Stimulated activated memory B cell treated with anti-CD40 and anti-IgM and Interleukin-4, amounts not matched to agents 10 μg/mL and 1 μg/mL and 100 μg/mL, for 72 hours (primary cell): ENCODE measurements around the gene PAWR.
"Not testable (repeated sequence)": the region's sequence is repeated elsewhere in the genome, so short reads cannot be mapped to it uniquely, and the experiment has no call there.

Source experiments
- ATAC-seq: fragments of 150-1000 bp; cut with Tn5 transposase; 2 replicates; pipeline ENCODE4 v1.10.0; 2021
- H3K27ac Mint-ChIP-seq: one replicate; pipeline ENCODE4 v1.8.0; 2022; ENCODE audit warnings: mild to moderate bottlenecking, mixed read lengths
- H3K27me3 Mint-ChIP-seq: one replicate; pipeline ENCODE4 v1.8.0; 2022; ENCODE audit warnings: mixed read lengths
- H3K36me3 Mint-ChIP-seq: one replicate; pipeline ENCODE4 v1.8.0; 2022; ENCODE audit warnings: mixed read lengths
- H3K4me1 Mint-ChIP-seq: one replicate; pipeline ENCODE4 v1.8.0; 2022; ENCODE audit warnings: mixed read lengths
- H3K4me3 Mint-ChIP-seq: one replicate; pipeline ENCODE4 v1.8.0; 2022; ENCODE audit warnings: mild to moderate bottlenecking, moderate library complexity, mixed read lengths
- H3K9me3 Mint-ChIP-seq: one replicate; pipeline ENCODE4 v1.8.0; 2022; ENCODE audit warnings: mixed read lengths

The PAWR gene

DNA sequence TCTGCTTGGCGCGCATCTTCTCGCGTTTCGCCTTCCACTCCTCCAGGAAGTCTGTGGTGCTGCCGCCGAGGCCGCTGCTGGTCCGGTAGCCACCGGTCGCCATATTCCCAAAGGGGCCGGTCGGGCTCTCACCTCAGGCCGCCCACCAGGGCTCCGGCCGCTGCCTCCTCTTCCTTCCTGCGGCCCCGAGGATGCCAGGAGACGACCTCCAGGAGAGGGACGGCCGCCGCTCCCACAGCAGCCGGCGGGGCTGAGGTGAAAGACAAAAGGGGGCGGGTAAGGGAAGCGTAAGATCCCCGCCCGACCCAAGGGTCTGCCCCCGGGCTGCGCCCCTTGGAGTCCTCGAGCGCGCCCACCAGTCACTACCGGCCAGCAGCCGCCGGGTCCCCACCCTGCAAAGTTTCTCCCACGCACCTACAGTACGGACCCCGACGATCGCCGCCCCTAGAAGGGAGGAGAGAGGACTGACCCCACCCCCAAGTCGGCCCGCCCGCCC is 574 bp downstream of the PAWR start:
- Mint-ChIP-seq H3K4me1 (peaks cover 44% of the 10 kb centered on the region), H3K27me3 (no peaks in the 10 kb centered on the region), H3K4me3 (peak overlapping the region; percentile 98), H3K27ac (peak overlapping the region; percentile 77), H3K9me3 (no peaks in the 10 kb centered on the region), H3K36me3 (no peaks in the 10 kb centered on the region)
- peak; percentile 44 for ATAC-seq

- Mint-ChIP-seq H3K4me1 (peaks cover 46% of the 10 kb centered on the region), H3K36me3 (no peaks in the 10 kb centered on the region), H3K4me3 (peak overlapping the region; percentile 98), H3K9me3 (no peaks in the 10 kb centered on the region), H3K27ac (peak overlapping the region; percentile 77), H3K27me3 (no peaks in the 10 kb centered on the region)
- ATAC-seq = peak; percentile 54
Observed at GRCh38 chr12:79689477-79690141, 1.2 kb downstream of the PAWR start.

GRCh38 chr12:79689061-79689476 is 1.7 kb downstream of the PAWR start:
- peaks cover 46% of the 10 kb centered on the region for H3K4me1 Mint-ChIP-seq
- H3K27ac Mint-ChIP-seq = peak overlapping the region; percentile 77
- no peak for ATAC-seq
- H3K36me3 Mint-ChIP-seq = no peaks in the 10 kb centered on the region
- H3K27me3 Mint-ChIP-seq = no peaks in the 10 kb centered on the region
- H3K9me3 Mint-ChIP-seq = no peaks in the 10 kb centered on the region
- H3K4me3 Mint-ChIP-seq = peak overlapping the region; percentile 81

DNA sequence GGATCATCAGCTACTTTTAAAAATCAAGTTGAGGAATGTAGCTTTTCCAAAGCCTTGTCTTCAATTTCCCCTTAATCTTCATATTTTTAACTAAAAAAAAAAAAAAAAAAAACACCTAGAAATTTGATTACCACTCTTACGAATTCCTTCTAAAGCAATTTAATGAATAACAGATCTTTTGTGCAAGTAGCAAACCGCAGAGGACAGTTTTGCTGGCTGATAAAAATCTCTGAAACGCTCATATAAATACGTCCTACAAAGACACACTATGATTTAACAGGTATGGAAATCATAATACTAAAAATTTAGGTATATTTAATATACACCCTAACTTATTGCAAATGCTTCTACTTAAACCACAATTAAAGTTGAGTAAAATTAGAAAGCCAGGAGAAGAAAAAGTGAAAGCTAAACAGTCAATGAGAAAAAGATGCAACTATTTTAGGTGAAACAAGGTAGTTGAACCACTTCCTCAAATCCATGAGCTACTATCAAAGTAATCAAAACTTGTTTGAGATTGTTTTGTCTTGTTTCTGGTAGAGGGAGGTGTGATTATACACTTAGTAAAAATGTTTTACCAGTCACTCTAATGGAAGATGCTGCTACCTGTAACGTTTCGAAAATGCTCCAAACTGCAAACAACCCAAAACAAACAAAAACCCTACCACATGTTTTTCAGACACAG is 2.2 kb downstream of the PAWR start:
- Mint-ChIP-seq H3K27ac (peak overlapping the region; percentile 77), H3K9me3 (no peaks in the 10 kb centered on the region), H3K4me1 (peaks cover 46% of the 10 kb centered on the region), H3K36me3 (no peaks in the 10 kb centered on the region), H3K27me3 (no peaks in the 10 kb centered on the region), H3K4me3 (peak overlapping the region; percentile 81)
- no peak for ATAC-seq

DNA sequence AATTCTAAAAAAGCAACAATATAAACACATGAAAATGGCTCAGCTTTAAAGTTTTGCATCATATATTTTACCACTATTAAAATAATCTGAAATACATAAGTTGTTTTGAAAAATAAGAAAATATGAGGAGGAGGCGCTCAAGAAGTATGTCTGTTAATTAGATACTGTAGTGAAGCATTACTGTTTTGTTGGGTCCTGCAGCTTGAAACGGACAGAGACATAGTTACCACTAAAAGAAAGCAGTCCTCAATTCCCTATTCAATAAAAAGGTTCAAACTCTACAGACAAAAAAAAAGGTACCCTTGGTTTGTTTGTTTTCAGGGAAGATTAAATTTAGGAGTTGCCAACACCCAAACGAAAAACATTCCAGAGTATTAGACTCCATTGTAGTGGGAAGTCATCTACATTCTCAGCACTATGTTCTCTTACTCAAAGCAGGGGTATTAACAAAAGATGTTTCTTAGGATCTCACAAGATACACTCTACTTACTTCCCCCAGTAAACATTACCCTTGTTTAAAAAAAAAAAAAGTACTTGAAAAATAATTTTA is 3.0 kb downstream of the PAWR start:
- Mint-ChIP-seq H3K4me3 (peak overlapping the region; percentile 63), H3K27ac (peak overlapping the region; percentile 77), H3K4me1 (peaks cover 46% of the 10 kb centered on the region), H3K9me3 (no peaks in the 10 kb centered on the region), H3K27me3 (no peaks in the 10 kb centered on the region), H3K36me3 (no peaks in the 10 kb centered on the region)
- ATAC-seq = no peak

GRCh38 chr12:79686171-79686570 is 4.6 kb downstream of the PAWR start:
- no peak overlapping the region for H3K27ac Mint-ChIP-seq
- ATAC-seq = no peak
- H3K27me3 Mint-ChIP-seq = no peaks in the 10 kb centered on the region
- peaks cover 53% of the 10 kb centered on the region for H3K4me1 Mint-ChIP-seq
- H3K36me3 Mint-ChIP-seq = no peaks in the 10 kb centered on the region
- H3K9me3 Mint-ChIP-seq = no peaks in the 10 kb centered on the region
- H3K4me3 Mint-ChIP-seq = no peak overlapping the region

DNA sequence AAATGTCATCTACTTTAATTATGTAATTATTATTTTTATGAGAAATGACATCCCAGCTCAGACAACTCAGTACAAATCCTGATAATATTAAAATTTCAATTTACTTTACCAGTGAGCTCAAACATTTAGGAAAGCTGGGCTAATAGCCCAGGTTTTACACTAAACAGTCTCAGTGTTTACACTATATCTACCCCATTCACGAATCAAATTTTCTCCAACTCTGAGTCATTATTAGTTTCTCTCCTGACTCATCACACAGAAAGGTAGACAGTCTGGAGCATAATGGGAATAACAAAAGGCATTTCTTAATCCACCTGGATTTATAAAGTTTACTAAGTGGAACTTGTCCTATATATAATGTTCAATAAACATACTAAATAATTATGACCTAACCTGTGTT is 5.7 kb downstream of the PAWR start:
- no peaks in the 10 kb centered on the region for H3K27me3 Mint-ChIP-seq
- peaks cover 64% of the 10 kb centered on the region for H3K4me1 Mint-ChIP-seq
- ATAC-seq = no peak
- H3K36me3 Mint-ChIP-seq = peaks cover 4% of the 10 kb centered on the region
- H3K4me3 Mint-ChIP-seq = no peak overlapping the region
- H3K27ac Mint-ChIP-seq = no peak overlapping the region
- H3K9me3 Mint-ChIP-seq = no peaks in the 10 kb centered on the region

- H3K9me3 Mint-ChIP-seq, H3K36me3 Mint-ChIP-seq, ATAC-seq, H3K27me3 Mint-ChIP-seq, H3K4me3 Mint-ChIP-seq, H3K27ac Mint-ChIP-seq: not testable (repeated sequence)
- peaks cover 71% of the 10 kb centered on the region for H3K4me1 Mint-ChIP-seq
Observed at GRCh38 chr12:79684338-79684737, 6.4 kb downstream of the PAWR start.

GRCh38 chr12:79682593-79682992 is 8.2 kb downstream of the PAWR start:
- Mint-ChIP-seq H3K27me3 (no peaks in the 10 kb centered on the region), H3K9me3 (no peaks in the 10 kb centered on the region), H3K27ac (no peak overlapping the region), H3K4me3 (no peak overlapping the region), H3K4me1 (peaks cover 69% of the 10 kb centered on the region), H3K36me3 (peaks cover 10% of the 10 kb centered on the region)
- ATAC-seq = no peak

- no peak for ATAC-seq
- Mint-ChIP-seq H3K9me3 (no peaks in the 10 kb centered on the region), H3K4me3 (no peak overlapping the region), H3K36me3 (peaks cover 10% of the 10 kb centered on the region), H3K4me1 (peaks cover 60% of the 10 kb centered on the region), H3K27ac (peak overlapping the region; percentile 54), H3K27me3 (no peaks in the 10 kb centered on the region)
Observed at GRCh38 chr12:79681008-79681590, 9.7 kb downstream of the PAWR start.

GRCh38 chr12:79680051-79680450 is 10.7 kb downstream of the PAWR start:
- Mint-ChIP-seq H3K9me3 (no peaks in the 10 kb centered on the region), H3K27me3 (no peaks in the 10 kb centered on the region), H3K27ac (no peak overlapping the region), H3K4me3 (no peak overlapping the region), H3K36me3 (peaks cover 10% of the 10 kb centered on the region), H3K4me1 (peaks cover 57% of the 10 kb centered on the region)
- ATAC-seq = no peak

DNA sequence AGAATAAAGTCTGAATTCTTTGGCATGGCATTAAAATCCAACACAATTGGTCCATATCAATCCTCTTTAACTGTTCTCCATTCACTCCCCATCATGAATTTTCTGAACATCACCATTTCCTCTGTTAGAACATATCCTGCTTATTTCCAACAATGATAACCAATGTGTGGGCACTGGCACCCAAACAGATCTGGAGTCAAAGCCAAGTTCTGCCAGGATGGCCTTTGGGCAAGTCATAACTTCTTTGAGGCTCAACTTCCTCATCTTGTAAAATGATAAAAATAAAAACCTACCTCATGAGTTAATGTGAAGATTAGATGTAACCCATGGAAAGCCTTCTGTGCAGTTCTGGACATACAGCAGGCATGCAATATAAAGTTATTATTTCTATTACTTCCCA is 12.5 kb downstream of the PAWR start:
- Mint-ChIP-seq H3K4me3 (no peak overlapping the region), H3K36me3 (peaks cover 16% of the 10 kb centered on the region), H3K27me3 (no peaks in the 10 kb centered on the region), H3K27ac (no peak overlapping the region), H3K4me1 (peaks cover 74% of the 10 kb centered on the region), H3K9me3 (no peaks in the 10 kb centered on the region)
- no peak for ATAC-seq

DNA sequence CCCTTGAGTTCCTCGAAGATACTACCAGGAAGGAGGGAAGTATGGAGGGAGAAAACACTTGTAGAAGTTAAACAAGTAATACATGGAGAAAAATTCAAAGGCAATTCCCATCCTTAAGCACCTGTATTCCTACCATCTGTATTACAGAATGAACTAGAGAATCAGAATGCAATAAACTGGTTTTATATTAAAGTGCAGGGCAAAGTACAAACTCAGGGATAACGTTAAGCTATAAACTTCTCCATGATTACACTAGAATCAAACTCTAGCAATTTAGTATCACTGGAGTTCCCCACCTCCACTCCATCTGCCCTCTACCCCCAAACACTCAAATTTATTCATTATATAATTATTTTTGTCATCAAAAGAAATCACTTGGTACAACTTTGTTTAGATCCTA is 13.1 kb downstream of the PAWR start:
- H3K27ac Mint-ChIP-seq = no peak overlapping the region
- no peak for ATAC-seq
- peaks cover 16% of the 10 kb centered on the region for H3K36me3 Mint-ChIP-seq
- H3K9me3 Mint-ChIP-seq = no peaks in the 10 kb centered on the region
- H3K4me3 Mint-ChIP-seq = no peak overlapping the region
- no peaks in the 10 kb centered on the region for H3K27me3 Mint-ChIP-seq
- H3K4me1 Mint-ChIP-seq = peaks cover 79% of the 10 kb centered on the region

DNA sequence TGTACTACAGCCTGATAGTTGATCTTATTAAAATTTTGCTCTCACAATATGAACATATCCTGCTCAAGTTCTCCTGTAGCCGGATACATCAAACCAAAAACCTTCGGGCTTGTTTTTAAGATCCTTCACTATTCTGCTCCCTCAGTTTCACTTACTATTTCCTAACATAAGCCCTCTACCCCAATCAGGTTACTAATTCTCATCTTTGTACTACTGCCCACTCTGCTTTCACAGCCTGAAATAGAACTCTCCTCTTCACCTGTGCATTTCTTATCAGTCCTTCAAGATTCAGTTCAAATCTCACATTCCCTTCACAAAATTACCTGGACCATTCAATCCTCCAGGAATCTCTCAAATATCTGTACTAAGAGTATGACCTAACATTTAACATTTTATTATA is 14.2 kb downstream of the PAWR start:
- H3K27ac Mint-ChIP-seq = no peak overlapping the region
- H3K4me1 Mint-ChIP-seq = peaks cover 79% of the 10 kb centered on the region
- H3K36me3 Mint-ChIP-seq = peaks cover 16% of the 10 kb centered on the region
- H3K4me3 Mint-ChIP-seq = no peak overlapping the region
- no peak for ATAC-seq
- no peaks in the 10 kb centered on the region for H3K27me3 Mint-ChIP-seq
- H3K9me3 Mint-ChIP-seq = no peaks in the 10 kb centered on the region

DNA sequence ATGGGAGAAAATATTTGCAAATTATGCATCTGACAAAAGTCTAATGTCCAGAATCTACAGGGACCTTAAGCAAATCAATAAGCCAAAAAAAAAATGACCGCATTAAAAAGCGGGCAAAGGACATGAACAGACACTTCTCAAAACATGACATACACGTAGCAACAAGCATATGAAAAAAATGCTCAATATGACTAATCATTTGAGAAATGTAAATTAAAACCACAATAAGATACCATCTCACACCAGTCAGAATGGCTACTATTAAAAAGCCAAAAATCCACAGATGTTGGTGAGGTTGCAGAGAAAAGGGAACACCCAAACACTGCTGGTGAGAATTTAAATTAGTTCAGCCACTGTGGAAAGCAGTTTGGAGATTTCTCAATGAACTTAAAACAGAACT is 16.1 kb downstream of the PAWR start:
- Mint-ChIP-seq H3K4me1 (peaks cover 61% of the 10 kb centered on the region), H3K9me3 (no peaks in the 10 kb centered on the region), H3K27me3 (no peaks in the 10 kb centered on the region), H3K4me3 (no peak overlapping the region), H3K36me3 (peaks cover 11% of the 10 kb centered on the region), H3K27ac (no peak overlapping the region)
- ATAC-seq = no peak
